ENCODE data around the gene SLC12A9. TPM values are rescaled to one million over a fixed set of nuclear protein-coding genes. Genes with fewer than 3 reads are reported as not detected.

Gene SLC12A9
- total and polyA plus RNA-seq, 2 experiments from 2014 or later: 17.1 to 21.3 TPM

DNA sequence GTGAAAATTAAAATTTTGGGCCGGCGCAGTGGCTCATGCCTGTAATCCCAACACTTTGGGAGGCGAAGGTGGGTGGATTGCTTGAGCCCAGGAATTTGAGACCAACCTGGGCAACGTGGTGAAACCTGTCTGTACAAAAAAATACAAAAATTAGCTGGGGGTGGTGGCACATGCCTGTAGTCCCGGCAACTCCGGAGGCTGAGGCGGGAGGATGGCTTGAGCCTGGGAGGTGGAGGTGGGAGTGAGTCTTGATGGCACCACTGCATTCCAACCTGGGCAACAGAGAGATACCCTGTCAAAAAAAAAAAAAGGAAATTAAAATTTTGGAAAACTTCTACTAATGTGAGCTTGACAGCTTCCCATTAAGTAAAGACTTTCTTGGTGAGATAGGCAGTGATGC lies 25.5 kb downstream of the SLC12A9 start:
- no peaks in the 10 kb centered on the region for H3K27me3 ChIP-seq
- TF ChIP-seq, protein P1, sequence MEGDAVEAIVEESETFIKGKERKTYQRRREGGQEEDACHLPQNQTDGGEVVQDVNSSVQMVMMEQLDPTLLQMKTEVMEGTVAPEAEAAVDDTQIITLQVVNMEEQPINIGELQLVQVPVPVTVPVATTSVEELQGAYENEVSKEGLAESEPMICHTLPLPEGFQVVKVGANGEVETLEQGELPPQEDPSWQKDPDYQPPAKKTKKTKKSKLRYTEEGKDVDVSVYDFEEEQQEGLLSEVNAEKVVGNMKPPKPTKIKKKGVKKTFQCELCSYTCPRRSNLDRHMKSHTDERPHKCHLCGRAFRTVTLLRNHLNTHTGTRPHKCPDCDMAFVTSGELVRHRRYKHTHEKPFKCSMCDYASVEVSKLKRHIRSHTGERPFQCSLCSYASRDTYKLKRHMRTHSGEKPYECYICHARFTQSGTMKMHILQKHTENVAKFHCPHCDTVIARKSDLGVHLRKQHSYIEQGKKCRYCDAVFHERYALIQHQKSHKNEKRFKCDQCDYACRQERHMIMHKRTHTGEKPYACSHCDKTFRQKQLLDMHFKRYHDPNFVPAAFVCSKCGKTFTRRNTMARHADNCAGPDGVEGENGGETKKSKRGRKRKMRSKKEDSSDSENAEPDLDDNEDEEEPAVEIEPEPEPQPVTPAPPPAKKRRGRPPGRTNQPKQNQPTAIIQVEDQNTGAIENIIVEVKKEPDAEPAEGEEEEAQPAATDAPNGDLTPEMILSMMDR (IDR thresholded peaks at IDR 0.05; ENCODE audit: poor library complexity): no peak
- TF ChIP-seq EZH2 (IDR thresholded peaks at IDR 0.05; ENCODE audit: borderline replicate concordance): no peak
- no peak for TF ChIP-seq EZH2phosphoT487 (IDR thresholded peaks at IDR 0.05; ENCODE audit: low read depth, severe bottlenecking, unreplicated experiment)
- H3K36me3 ChIP-seq (replicated peaks; ENCODE audit: insufficient read depth, low read depth): no peaks in the 10 kb centered on the region
- no peak for DNase-seq (ENCODE audit: low spot score)
- no peak overlapping the region for H2AFZ ChIP-seq
- H3K9me3 ChIP-seq (ENCODE audit: low read depth): no peaks in the 10 kb centered on the region
- H3K9me2 ChIP-seq (replicated peaks; ENCODE audit: insufficient read depth): no peaks in the 10 kb centered on the region
- peaks cover 31% of the 10 kb centered on the region for H3K4me1 ChIP-seq (ENCODE audit: insufficient read depth)
- WGBS (ENCODE audit: low lambda C conversion rate, missing lambda C conversion rate): 87% methylated on average over 7 of the region's 7 CpGs
- H3K4me2 ChIP-seq: no peak overlapping the region
- peaks cover 80% of the 10 kb centered on the region for H3K79me2 ChIP-seq
- no peak overlapping the region for H3K4me3 ChIP-seq
- no peak overlapping the region for H3K27ac ChIP-seq
- peaks cover 61% of the 10 kb centered on the region for H4K20me1 ChIP-seq (ENCODE audit: insufficient read depth, poor library complexity, severe bottlenecking)

DNA sequence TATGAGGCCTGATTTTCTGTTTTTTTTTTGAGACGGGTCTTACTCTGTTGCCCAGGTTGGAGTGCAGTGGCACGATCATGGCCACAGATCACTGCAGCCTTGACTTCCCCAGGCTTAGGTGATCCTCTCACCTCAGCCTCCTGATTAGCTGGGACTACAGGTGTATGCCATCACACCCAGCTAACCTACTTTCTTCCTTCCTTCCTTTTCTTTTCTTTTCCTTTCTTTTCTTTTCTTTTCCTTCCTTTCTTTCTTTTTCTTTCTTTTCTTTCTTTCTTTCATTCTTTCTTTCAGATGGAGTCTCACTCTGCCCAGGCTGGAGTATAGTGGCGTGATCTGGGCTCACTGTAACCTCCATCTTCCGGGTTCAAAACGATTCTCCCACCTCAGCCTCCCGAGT lies 26.2 kb downstream of the SLC12A9 start:
- H3K27ac ChIP-seq: no peak overlapping the region
- H2AFZ ChIP-seq: no peak overlapping the region
- TF ChIP-seq, protein P1 (IDR thresholded peaks at IDR 0.05; ENCODE audit: poor library complexity): no peak
- no peak for TF ChIP-seq EZH2 (IDR thresholded peaks at IDR 0.05; ENCODE audit: borderline replicate concordance)
- TF ChIP-seq EZH2phosphoT487 (IDR thresholded peaks at IDR 0.05; ENCODE audit: low read depth, severe bottlenecking, unreplicated experiment): no peak
- no peak for DNase-seq (ENCODE audit: low spot score)
- H3K4me2 ChIP-seq: no peak overlapping the region
- H3K9me3 ChIP-seq (ENCODE audit: low read depth): no peaks in the 10 kb centered on the region
- no peaks in the 10 kb centered on the region for H3K9me2 ChIP-seq (replicated peaks; ENCODE audit: insufficient read depth)
- H3K36me3 ChIP-seq (replicated peaks; ENCODE audit: insufficient read depth, low read depth): no peaks in the 10 kb centered on the region
- H3K4me3 ChIP-seq: no peak overlapping the region
- H3K27me3 ChIP-seq: no peaks in the 10 kb centered on the region
- H3K79me2 ChIP-seq: peaks cover 86% of the 10 kb centered on the region
- H3K4me1 ChIP-seq (ENCODE audit: insufficient read depth): peaks cover 31% of the 10 kb centered on the region
- WGBS (ENCODE audit: low lambda C conversion rate, missing lambda C conversion rate): 88% methylated on average over 6 of the region's 6 CpGs
- peaks cover 61% of the 10 kb centered on the region for H4K20me1 ChIP-seq (ENCODE audit: insufficient read depth, poor library complexity, severe bottlenecking)

DNA sequence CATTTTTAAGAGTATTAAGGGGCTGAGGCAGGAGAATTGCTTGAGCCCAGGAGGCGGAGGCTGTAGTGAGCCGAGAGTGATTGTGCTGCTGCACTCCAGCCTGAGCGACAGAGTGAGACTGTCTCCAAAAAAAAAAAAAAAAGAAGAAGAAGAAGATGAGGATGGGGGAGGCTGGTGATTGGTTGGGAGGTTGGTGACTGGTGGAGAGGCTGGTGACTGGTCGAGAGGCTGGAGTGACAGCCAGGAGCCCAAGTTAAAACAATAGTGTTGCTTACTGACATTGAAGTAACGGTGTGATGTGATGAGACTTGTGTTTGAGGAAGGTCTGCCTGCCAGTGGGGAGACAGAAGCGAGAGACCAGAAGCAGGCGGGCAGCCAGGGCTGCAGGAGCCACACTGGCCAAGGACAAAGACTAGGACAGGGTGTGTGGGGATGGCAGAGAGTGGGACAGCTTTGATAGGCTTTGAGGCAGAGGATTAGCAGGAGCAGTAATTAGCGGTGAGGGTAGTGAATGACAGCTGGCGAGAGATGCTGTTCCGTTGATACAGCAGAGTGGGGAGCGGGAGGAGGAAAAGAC lies 27.3 kb downstream of the SLC12A9 start:
- H3K36me3 ChIP-seq (replicated peaks; ENCODE audit: insufficient read depth, low read depth): no peaks in the 10 kb centered on the region
- H3K9me3 ChIP-seq (ENCODE audit: low read depth): no peaks in the 10 kb centered on the region
- H3K27me3 ChIP-seq: no peaks in the 10 kb centered on the region
- no peak overlapping the region for H2AFZ ChIP-seq
- peaks cover 65% of the 10 kb centered on the region for H4K20me1 ChIP-seq (ENCODE audit: insufficient read depth, poor library complexity, severe bottlenecking)
- H3K4me3 ChIP-seq: no peak overlapping the region
- no peaks in the 10 kb centered on the region for H3K9me2 ChIP-seq (replicated peaks; ENCODE audit: insufficient read depth)
- DNase-seq (ENCODE audit: low spot score): no peak
- H3K27ac ChIP-seq: no peak overlapping the region
- WGBS (ENCODE audit: low lambda C conversion rate, missing lambda C conversion rate): 86% methylated on average over 10 of the region's 11 CpGs
- no peak overlapping the region for H3K4me2 ChIP-seq
- no peak for TF ChIP-seq EZH2phosphoT487 (IDR thresholded peaks at IDR 0.05; ENCODE audit: low read depth, severe bottlenecking, unreplicated experiment)
- TF ChIP-seq EZH2 (IDR thresholded peaks at IDR 0.05; ENCODE audit: borderline replicate concordance): no peak
- TF ChIP-seq, protein P1 (IDR thresholded peaks at IDR 0.05; ENCODE audit: poor library complexity): no peak
- peaks cover 95% of the 10 kb centered on the region for H3K79me2 ChIP-seq
- H3K4me1 ChIP-seq (ENCODE audit: insufficient read depth): peaks cover 23% of the 10 kb centered on the region
